IMR-90 (cell line): ENCODE measurements around the gene PFDN6. TPM values are rescaled to one million over a fixed set of nuclear protein-coding genes. Genes with fewer than 3 reads are reported as not detected.

Experiments used
- ATAC-seq: fragments of 200-7000 bp; cut with Tn5 transposase; 2 replicates; pipeline ENCODE4 v1.9.1; 2020; ENCODE audit warnings: low read depth, mild to moderate bottlenecking, moderate library complexity
- BruUV-seq: library from RNA; stranded (reverse); fragments of 400-500 nt; replicated peaks from 2 replicates; lab custom pipeline; 2021; lab: Mats Ljungman, UMichigan
- CTCF ChIA-PET: fragments of 300-600 bp; formaldehyde crosslinking; extraction: SDS; loops from one replicate; lab custom pipeline; 2021; ENCODE audit warnings: antibody characterized with exemption; lab: Yijun Ruan, JAX
- POLR2A ChIA-PET: fragments of 300-600 bp; sonication (Branson Sonifier 250); formaldehyde crosslinking; loops from one replicate; lab custom pipeline; 2022; ENCODE audit warnings: antibody characterized with exemption; ENCODE audit not compliant: unreplicated experiment; lab: Charles Lee
- DNase-seq: peaks from one replicate; pipeline ENCODE4 v3.0.0; 2013
- H2AFZ ChIP-seq: replicated peaks from 2 replicates; pipeline ENCODE3; 2013; ENCODE audit warnings: low read length, mild to moderate bottlenecking; ENCODE audit not compliant: poor library complexity
- H2AK5ac ChIP-seq: 2 replicates; pipeline ENCODE4 v1.6.1; 2013; ENCODE audit warnings: low read depth, low read length, inconsistent platforms
- H2AK9ac ChIP-seq: replicated peaks from 2 replicates; pipeline ENCODE3; 2013; ENCODE audit warnings: mild to moderate bottlenecking, low read depth, low read length, moderate library complexity; ENCODE audit not compliant: poor library complexity
- H2BK120ac ChIP-seq: 2 replicates; pipeline ENCODE4 v1.6.1; 2013; ENCODE audit warnings: low read depth, low read length, inconsistent platforms
- H2BK15ac ChIP-seq: 3 replicates; pipeline ENCODE4 v1.6.1; 2013; ENCODE audit warnings: low read depth, low read length, inconsistent platforms
- H2BK20ac ChIP-seq: 2 replicates; pipeline ENCODE4 v1.6.1; 2013; ENCODE audit warnings: low read depth, mild to moderate bottlenecking, inconsistent platforms, low read length, moderate library complexity
- H2BK5ac ChIP-seq: 2 replicates; pipeline ENCODE4 v1.6.1; 2013; ENCODE audit warnings: mild to moderate bottlenecking, low read depth, low read length, inconsistent platforms; ENCODE audit not compliant: poor library complexity, severe bottlenecking
- H3K14ac ChIP-seq: replicated peaks from 2 replicates; pipeline ENCODE4 v1.6.1; 2013; ENCODE audit warnings: low read depth, low read length, inconsistent platforms
- H3K18ac ChIP-seq: 2 replicates; pipeline ENCODE4 v1.6.1; 2013; ENCODE audit warnings: low read depth, low read length, control low read depth
- H3K23ac ChIP-seq: 2 replicates; pipeline ENCODE4 v1.6.1; 2013; ENCODE audit warnings: low read depth, low read length, inconsistent platforms
- H3K27ac ChIP-seq: 2 replicates; pipeline ENCODE4 v1.5.1; 2013; ENCODE audit warnings: mild to moderate bottlenecking, control low read depth, low read length; ENCODE audit not compliant: insufficient read depth
- H3K27me3 ChIP-seq: 2 replicates; pipeline ENCODE4 v1.6.1; 2013; ENCODE audit warnings: low read length; ENCODE audit not compliant: control insufficient read depth, insufficient read depth
- H3K36me3 ChIP-seq: 2 replicates; pipeline ENCODE4 v1.6.1; 2013; ENCODE audit warnings: low read length, mixed read lengths; ENCODE audit not compliant: control insufficient read depth, insufficient read depth
- H3K4ac ChIP-seq: 2 replicates; pipeline ENCODE4 v1.6.1; 2013; ENCODE audit warnings: low read depth, low read length, inconsistent platforms
- H3K4me1 ChIP-seq: 2 replicates; pipeline ENCODE4 v1.6.1; 2013; ENCODE audit warnings: low read length, mixed read lengths; ENCODE audit not compliant: control insufficient read depth, insufficient read depth
- H3K4me2 ChIP-seq: 2 replicates; pipeline ENCODE4 v1.6.1; 2013; ENCODE audit warnings: low read depth, mild to moderate bottlenecking, control low read depth, low read length, moderate library complexity
- H3K4me3 ChIP-seq: 2 replicates; pipeline ENCODE4 v1.5.1; 2013; ENCODE audit warnings: low read depth, mild to moderate bottlenecking, control low read depth, low read length, moderate library complexity; ENCODE audit not compliant: insufficient read depth
- H3K56ac ChIP-seq: 2 replicates; pipeline ENCODE4 v1.6.1; 2013; ENCODE audit warnings: low read length, inconsistent platforms; ENCODE audit not compliant: insufficient read depth; ENCODE audit errors: extremely low read depth
- H3K79me1 ChIP-seq, 2 experiments: 2 replicates each; pipeline ENCODE4 v1.6.1; 2013; ENCODE audit warnings: low read length in 2 of 2, inconsistent platforms in 1 of 2, low read depth in 1 of 2
- H3K9ac ChIP-seq: 2 replicates; pipeline ENCODE4 v1.6.1; 2013; ENCODE audit warnings: low read depth, low read length, control low read depth
- H3K9me1 ChIP-seq: 2 replicates; pipeline ENCODE4 v1.6.1; 2013; ENCODE audit warnings: low read length, inconsistent platforms; ENCODE audit not compliant: insufficient read depth
- H3K9me3 ChIP-seq: 2 replicates; pipeline ENCODE4 v1.6.1; 2013; ENCODE audit warnings: low read length; ENCODE audit not compliant: control insufficient read depth, insufficient read depth
- H4K20me1 ChIP-seq: 2 replicates; pipeline ENCODE4 v1.6.1; 2013; ENCODE audit warnings: low read length, inconsistent platforms; ENCODE audit not compliant: insufficient read depth
- H4K5ac ChIP-seq: 2 replicates; pipeline ENCODE4 v1.6.1; 2013; ENCODE audit warnings: mild to moderate bottlenecking, low read depth, low read length, control low read depth
- H4K8ac ChIP-seq, 2 experiments: 2 replicates each; pipeline ENCODE4 v1.6.1; 2013; ENCODE audit warnings: low read depth in 2 of 2, low read length in 2 of 2, control low read depth in 1 of 2, inconsistent platforms in 1 of 2
- H4K91ac ChIP-seq: 2 replicates; pipeline ENCODE4 v1.6.1; 2013; ENCODE audit warnings: low read depth, low read length, inconsistent platforms; ENCODE audit not compliant: insufficient read depth
- CHD1 ChIP-seq: IDR thresholded peaks from 2 replicates; pipeline ENCODE4 v1.6.1; 2012; ENCODE audit warnings: low read depth, low read length, improper control_type of control experiment
- RFX5 ChIP-seq: IDR thresholded peaks from 2 replicates; pipeline ENCODE4 v1.8.0; 2012; ENCODE audit warnings: low read depth, mild to moderate bottlenecking, low read length, moderate library complexity
- WGBS, 2 experiments: methylation state at CpG; one replicate each; pipeline versions ENCODE4 v1.1.5 to v1.1.7; 2013; ENCODE audit warnings: missing lambda C conversion rate in 2 of 2; ENCODE audit not compliant: insufficient read length in 1 of 2; ENCODE audit errors: extremely low coverage in 2 of 2; 5-methylcytosine and 5-hydroxymethylcytosine counted together
- dilution Hi-C: fragments of 300-500 bp; cut with HindIII; formaldehyde crosslinking; loops from one replicate; pipeline ENCODE4 v1.14.3; 2018; ENCODE audit warnings: low sequenced_read_pairs; ENCODE audit not compliant: unreplicated experiment
- in situ Hi-C: fragments of 300-500 bp; cut with MboI; formaldehyde crosslinking; loops from 3 replicates; pipeline ENCODE4 v1.14.3; 2019; ENCODE audit warnings: low sequenced_read_pairs, inconsistent platforms, mixed read lengths
- intact Hi-C: fragments of 100-400 bp; cut with micrococcal nuclease; formaldehyde crosslinking; loops from 2 replicates; pipeline ENCODE4 v1.10.0; 2022
- polyA plus RNA-seq, 3 experiments: library from polyadenylated mRNA; depleted of rRNA; stranded (reverse); fragments of >200 nt; gene quantifications; 2 replicates each; pipeline ENCODE4 v1.2.3, GENCODE V29; 2012; ENCODE audit warnings: low replicate concordance in 1 of 3
- total RNA-seq: library from RNA; depleted of rRNA; stranded (reverse); fragments of >200 nt; gene quantifications from 2 replicates; pipeline ENCODE4 v1.2.3, GENCODE V29; 2012

PFDN6 gene
- total and polyA plus RNA-seq, 2 of the 4 experiments (the other 2 are of a cell fraction) = 24.4 to 92.1 TPM

DNA sequence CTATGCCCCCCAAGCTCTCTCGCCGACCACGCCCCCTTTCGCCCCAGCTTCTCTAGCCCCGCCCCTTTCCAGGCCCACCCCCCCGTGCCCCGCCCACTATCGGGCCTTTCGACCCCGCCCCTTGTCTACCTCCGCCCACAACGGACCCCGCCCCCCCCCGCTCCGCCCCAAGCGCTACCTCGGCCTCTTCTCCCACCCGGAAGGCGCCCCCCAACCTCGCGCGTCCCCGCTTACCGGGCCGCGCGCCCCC, 27.9 kb downstream of the PFDN6 start:
- H4K91ac ChIP-seq = no peak overlapping the region
- in situ Hi-C loops = no loop called here
- H2BK120ac ChIP-seq = no peak overlapping the region
- H2BK20ac ChIP-seq = no peak overlapping the region
- H3K4me3 ChIP-seq = peak overlapping the region; percentile 55
- BruUV-seq = no TSS peak
- H3K79me1 ChIP-seq = peaks cover 38 to 85% of the 10 kb centered on the region in 2 experiments
- H3K23ac ChIP-seq = no peak overlapping the region
- H3K27me3 ChIP-seq = no peaks in the 10 kb centered on the region
- ATAC-seq (no peak), DNase-seq (no peak)
- no peak overlapping the region for H3K27ac ChIP-seq
- peaks cover 14% of the 10 kb centered on the region for H4K20me1 ChIP-seq
- H3K18ac ChIP-seq = no peak overlapping the region
- H4K5ac ChIP-seq = no peak overlapping the region
- peak overlapping the region; percentile 70 for H3K4me2 ChIP-seq
- H3K36me3 ChIP-seq = peaks cover 28% of the 10 kb centered on the region
- H3K4me1 ChIP-seq = peaks cover 37% of the 10 kb centered on the region
- no peak overlapping the region for H3K14ac ChIP-seq
- H3K4ac ChIP-seq = no peak overlapping the region
- 0% methylated on average over 2 of the region's 27 CpGs; no CpG with 5 or more reads in 1 of the 2 experiments for WGBS, 2 experiments
- no peak overlapping the region for H2BK5ac ChIP-seq
- ChIA-PET CTCF (interaction anchor here (0.5 kb wide), 1 partner anchor 68 kb away, joined by 3 read pairs; no protein-coding TSS in a partner anchor), POLR2A (interaction anchor here (0.7 to 1.5 kb wide), 2 partner anchors 28 to 63 kb away, joined by 3 to 6 read pairs; partner anchors contain the start of genes PFDN6 and WDR46)
- H3K9me1 ChIP-seq = peaks cover 22% of the 10 kb centered on the region
- no peak overlapping the region for H2BK15ac ChIP-seq
- intact Hi-C loops = no loop called here
- H3K9me3 ChIP-seq = no peaks in the 10 kb centered on the region
- TF ChIP-seq RFX5 (no peak), CHD1 (no peak)
- no peak overlapping the region for H2AK9ac ChIP-seq
- H3K56ac ChIP-seq = no peak overlapping the region
- dilution Hi-C loops = no loop called here
- no peak overlapping the region for H2AK5ac ChIP-seq
- H4K8ac ChIP-seq = 0 out of 4 replicates have a peak overlapping the region, but pooled peaks of 1 of the 2 experiments have one; percentile 19
- H2AFZ ChIP-seq = no peak overlapping the region
- no peak overlapping the region for H3K9ac ChIP-seq
